Spinal cord (tissue), 10 donors: ENCODE results near the gene PTGDR. TPM values are rescaled to one million over a fixed set of nuclear protein-coding genes. Genes with fewer than 3 reads are reported as not detected.

Experiments
- DNase-seq, 6 donors: peaks; one replicate each; pipeline versions ENCODE4 v3.0.0 to v3.0.0-alpha.2; 2013 to 2015; ENCODE audit warnings: low spot score in 6 of 6, low read depth in 4 of 6
- H3K27ac ChIP-seq: one replicate; pipeline ENCODE4 v1.5.1; 2013; ENCODE audit warnings: low read depth, low read length, control low read depth
- H3K27me3 ChIP-seq: one replicate; pipeline ENCODE4 v1.6.1; 2013; ENCODE audit warnings: low read length; ENCODE audit not compliant: control insufficient read depth, insufficient read depth
- H3K36me3 ChIP-seq: one replicate; pipeline ENCODE4 v1.6.1; 2013; ENCODE audit warnings: low read length; ENCODE audit not compliant: control insufficient read depth, insufficient read depth
- H3K4me1 ChIP-seq: one replicate; pipeline ENCODE4 v1.6.1; 2013; ENCODE audit warnings: low read length; ENCODE audit not compliant: control insufficient read depth, insufficient read depth
- H3K4me3 ChIP-seq: one replicate; pipeline ENCODE4 v1.5.1; 2013; ENCODE audit warnings: low read depth, low read length, control low read depth
- H3K9me3 ChIP-seq: one replicate; pipeline ENCODE4 v1.6.1; 2013; ENCODE audit warnings: low read length; ENCODE audit not compliant: control insufficient read depth, insufficient read depth
- WGBS: methylation state at CpG from one replicate; pipeline ENCODE4 v1.1.5; 2013; ENCODE audit warnings: missing lambda C conversion rate; ENCODE audit not compliant: insufficient coverage; 5-methylcytosine and 5-hydroxymethylcytosine counted together
- polyA plus RNA-seq, 2 donors: library from polyadenylated mRNA; unstranded; fragments of 120-200 nt; gene quantifications; one replicate each; pipeline ENCODE4 v1.2.1, GENCODE V29; 2013; ENCODE audit not compliant: insufficient read length in 2 of 2
- total RNA-seq, 2 donors: library from RNA; depleted of rRNA in 1 of 2; stranded (reverse); fragments of 120-200 nt in 1 of 2; fragments of >200 nt in 1 of 2; gene quantifications; one replicate each; pipeline versions ENCODE4 v1.2.3 to v1.2.4, GENCODE V29; 2013 to 2014
- donor health status: healthy.

PTGDR gene
- total and polyA plus RNA-seq, 4 donors, result 0.36 to 10.6 (median 3.2) TPM

- Histone ChIP-seq H3K27ac (no peak overlapping the region), H3K4me1 (peaks cover 18% of the 10 kb centered on the region), H3K4me3 (peak overlapping the region; percentile 56), H3K9me3 (no peaks in the 10 kb centered on the region), H3K27me3 (peaks cover 42% of the 10 kb centered on the region), H3K36me3 (no peaks in the 10 kb centered on the region)
- 35% methylated on average over 6 of the region's 11 CpGs for WGBS
- DNase-seq, result peak in 1 of 6 donors; percentile 7
These were observed 47.8 kb downstream of the PTGDR start for GRCh38 chr14:52315355-52315718.

GRCh38 chr14:52318062-52318461, 50.6 kb downstream of the PTGDR start:
- no CpG with 5 or more reads among the region's 2 CpGs for WGBS
- Histone ChIP-seq H3K27ac (no peak overlapping the region), H3K36me3 (no peaks in the 10 kb centered on the region), H3K9me3 (no peaks in the 10 kb centered on the region), H3K4me3 (no peak overlapping the region), H3K27me3 (peaks cover 26% of the 10 kb centered on the region), H3K4me1 (peaks cover 18% of the 10 kb centered on the region)
- DNase-seq, result no peak

- Histone ChIP-seq H3K27ac (no peak overlapping the region), H3K27me3 (peaks cover 16% of the 10 kb centered on the region), H3K4me1 (peaks cover 14% of the 10 kb centered on the region), H3K4me3 (no peak overlapping the region), H3K36me3 (no peaks in the 10 kb centered on the region), H3K9me3 (no peaks in the 10 kb centered on the region)
- WGBS, result no CpG with 5 or more reads among the region's 5 CpGs
- DNase-seq, result no peak
These were observed 51.5 kb downstream of the PTGDR start for GRCh38 chr14:52318826-52319645.

DNA sequence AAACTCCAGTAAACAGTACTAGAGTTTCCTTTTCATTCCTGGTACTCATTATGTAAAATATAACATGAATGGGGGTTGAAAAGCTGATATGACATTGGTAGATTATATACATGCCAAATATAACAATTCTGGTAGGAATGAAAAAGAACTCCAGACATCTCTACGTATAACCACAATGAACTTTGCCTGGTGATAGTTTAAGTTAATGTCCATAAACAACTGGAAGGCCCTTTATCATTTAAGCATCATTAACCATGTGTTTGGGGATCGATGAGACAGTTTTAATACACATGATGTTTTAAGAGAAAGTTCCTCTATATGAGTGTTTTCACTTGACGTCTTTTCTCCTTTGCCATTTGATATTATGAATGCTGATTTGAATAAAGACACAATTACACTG, 52.4 kb downstream of the PTGDR start:
- H3K9me3 ChIP-seq, result no peaks in the 10 kb centered on the region
- H3K27me3 ChIP-seq, result peaks cover 7% of the 10 kb centered on the region
- H3K4me3 ChIP-seq, result no peak overlapping the region
- H3K36me3 ChIP-seq, result no peaks in the 10 kb centered on the region
- no peak overlapping the region for H3K27ac ChIP-seq
- DNase-seq, result no peak
- H3K4me1 ChIP-seq, result peaks cover 5% of the 10 kb centered on the region
- no CpG with 5 or more reads among the region's 3 CpGs for WGBS

- Histone ChIP-seq H3K4me3 (no peak overlapping the region), H3K4me1 (no peaks in the 10 kb centered on the region), H3K9me3 (no peaks in the 10 kb centered on the region), H3K27me3 (no peaks in the 10 kb centered on the region), H3K27ac (no peak overlapping the region), H3K36me3 (no peaks in the 10 kb centered on the region)
- DNase-seq, result peak in 1 of 6 donors; percentile 6
- 70% methylated on average over 1 of the region's 3 CpGs for WGBS
These were observed 57.6 kb downstream of the PTGDR start for GRCh38 chr14:52325126-52325525.

GRCh38 chr14:52325630-52326029, 58.1 kb downstream of the PTGDR start:
- 100% methylated on average over 1 of the region's 3 CpGs for WGBS
- H3K27ac ChIP-seq, result no peak overlapping the region
- no peaks in the 10 kb centered on the region for H3K27me3 ChIP-seq
- H3K4me1 ChIP-seq, result no peaks in the 10 kb centered on the region
- H3K9me3 ChIP-seq, result no peaks in the 10 kb centered on the region
- peak in 1 of 6 donors; percentile 63 for DNase-seq
- no peak overlapping the region for H3K4me3 ChIP-seq
- H3K36me3 ChIP-seq, result no peaks in the 10 kb centered on the region

Other genes starting within 250 kb of the PTGDR start
- 100 to 1,000 TPM; 106 to 270 TPM for gene NID2, start 198.6 kb upstream of the PTGDR start, total RNA-seq
- 10 to 100 TPM; 36.9 to 79.5 TPM for gene NID2, start 198.6 kb upstream of the PTGDR start, polyA plus RNA-seq
- gene PTGER2, start 46.6 kb downstream of the PTGDR start, total RNA-seq, result 1 to 10 TPM; 2.4 to 3.6 TPM
- gene PTGER2, start 46.6 kb downstream of the PTGDR start, polyA plus RNA-seq, result 1 to 10 TPM; 2.5 to 3.4 TPM